ENCODE measurements around the gene WDR6. TPM values are rescaled to one million over a fixed set of nuclear protein-coding genes. Genes with fewer than 3 reads are reported as not detected.
A peak's percentile ranks its signal among the peaks of the same experiment; 100 is the strongest.
"Not testable (repeated sequence)": the region's sequence is repeated elsewhere in the genome, so short reads cannot be mapped to it uniquely, and the experiment has no call there.

Gene WDR6
- total RNA-seq, 1 donor from 2014 or later: 167 TPM

DNA sequence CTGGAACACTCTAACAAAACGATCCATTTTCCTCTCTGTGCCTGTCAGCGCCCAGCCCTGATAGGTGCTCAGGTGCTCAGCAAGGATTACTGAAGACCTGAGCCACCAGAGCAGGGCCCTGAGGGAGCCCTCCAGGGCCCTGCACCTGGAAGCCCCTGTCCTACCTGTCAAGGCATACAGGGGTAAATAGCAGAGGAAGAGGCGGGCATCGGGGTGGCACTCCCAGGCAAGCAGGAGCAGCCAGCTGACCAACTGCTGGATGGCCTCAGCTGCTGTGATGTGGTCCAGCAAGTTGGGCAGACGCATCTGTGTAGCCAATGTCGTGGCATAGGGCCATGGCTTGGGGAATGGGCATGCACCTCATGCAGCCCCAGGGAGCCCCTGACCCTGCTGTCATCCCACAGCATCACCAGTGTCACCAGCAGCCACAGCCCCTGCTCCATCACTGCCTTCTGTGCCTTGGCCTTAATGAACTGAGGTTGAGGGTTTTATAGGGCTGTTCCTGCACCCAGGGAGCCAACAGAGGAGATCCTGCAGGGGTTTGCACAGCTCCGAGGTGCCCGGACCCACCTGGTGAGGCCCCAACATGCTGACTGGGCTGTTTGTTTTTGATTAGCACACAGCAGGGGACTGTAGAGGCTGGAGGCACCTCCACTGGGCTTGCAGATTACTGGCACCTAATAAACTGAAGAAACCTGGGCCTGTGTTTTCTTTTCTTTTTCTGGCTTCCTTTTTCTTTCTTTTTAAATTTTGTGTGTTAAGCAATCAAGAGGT is 7.9 kb upstream of the WDR6 start:
- Mint-ChIP-seq H3K4me3 (ENCODE audit: low read depth) (no peak overlapping the region), H3K9me3 (no peaks in the 10 kb centered on the region)

DNA sequence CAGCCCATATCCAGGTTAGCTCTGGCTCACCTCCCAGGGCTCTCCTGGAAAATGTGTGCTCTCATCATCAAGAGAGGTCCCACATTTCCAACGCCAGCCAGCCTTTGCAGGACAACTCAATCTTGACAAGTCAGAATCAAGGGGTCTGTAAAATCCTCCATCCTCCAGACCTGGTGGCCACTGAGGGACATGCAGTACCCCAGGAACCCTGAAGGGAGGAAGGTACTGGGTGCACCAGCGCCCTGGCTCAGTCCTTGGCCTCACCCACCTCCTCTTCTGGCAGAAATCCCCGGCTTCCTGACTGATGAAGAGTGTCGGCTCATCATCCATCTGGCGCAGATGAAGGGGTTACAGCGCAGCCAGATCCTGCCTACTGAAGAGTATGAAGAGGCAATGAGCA is 6.0 kb upstream of the WDR6 start:
- H3K36me3 Mint-ChIP-seq (ENCODE audit: low read depth): peaks cover 8% of the 10 kb centered on the region
- DNase-seq (ENCODE audit: low spot score): no peak
- intact Hi-C loops (cut with micrococcal nuclease): no loop called here
- H3K27ac Mint-ChIP-seq: peak overlapping the region; percentile 48
- H3K27me3 Mint-ChIP-seq (ENCODE audit: low read depth): no peaks in the 10 kb centered on the region
- peaks cover 2% of the 10 kb centered on the region for H3K4me1 Mint-ChIP-seq (ENCODE audit: low read depth)
- no peak overlapping the region for H3K4me3 Mint-ChIP-seq (ENCODE audit: low read depth)
- no peaks in the 10 kb centered on the region for H3K9me3 Mint-ChIP-seq

More for the DNA sequence above, 7.9 kb upstream of the WDR6 start:
- intact Hi-C loops (cut with micrococcal nuclease): no loop called here
- peaks cover 8% of the 10 kb centered on the region for H3K4me1 Mint-ChIP-seq (ENCODE audit: low read depth)
- no peak overlapping the region for H3K27ac Mint-ChIP-seq
- H3K27me3 Mint-ChIP-seq (ENCODE audit: low read depth): no peaks in the 10 kb centered on the region
- no peak for DNase-seq (ENCODE audit: low spot score)
- H3K36me3 Mint-ChIP-seq (ENCODE audit: low read depth): peaks cover 21% of the 10 kb centered on the region

DNA sequence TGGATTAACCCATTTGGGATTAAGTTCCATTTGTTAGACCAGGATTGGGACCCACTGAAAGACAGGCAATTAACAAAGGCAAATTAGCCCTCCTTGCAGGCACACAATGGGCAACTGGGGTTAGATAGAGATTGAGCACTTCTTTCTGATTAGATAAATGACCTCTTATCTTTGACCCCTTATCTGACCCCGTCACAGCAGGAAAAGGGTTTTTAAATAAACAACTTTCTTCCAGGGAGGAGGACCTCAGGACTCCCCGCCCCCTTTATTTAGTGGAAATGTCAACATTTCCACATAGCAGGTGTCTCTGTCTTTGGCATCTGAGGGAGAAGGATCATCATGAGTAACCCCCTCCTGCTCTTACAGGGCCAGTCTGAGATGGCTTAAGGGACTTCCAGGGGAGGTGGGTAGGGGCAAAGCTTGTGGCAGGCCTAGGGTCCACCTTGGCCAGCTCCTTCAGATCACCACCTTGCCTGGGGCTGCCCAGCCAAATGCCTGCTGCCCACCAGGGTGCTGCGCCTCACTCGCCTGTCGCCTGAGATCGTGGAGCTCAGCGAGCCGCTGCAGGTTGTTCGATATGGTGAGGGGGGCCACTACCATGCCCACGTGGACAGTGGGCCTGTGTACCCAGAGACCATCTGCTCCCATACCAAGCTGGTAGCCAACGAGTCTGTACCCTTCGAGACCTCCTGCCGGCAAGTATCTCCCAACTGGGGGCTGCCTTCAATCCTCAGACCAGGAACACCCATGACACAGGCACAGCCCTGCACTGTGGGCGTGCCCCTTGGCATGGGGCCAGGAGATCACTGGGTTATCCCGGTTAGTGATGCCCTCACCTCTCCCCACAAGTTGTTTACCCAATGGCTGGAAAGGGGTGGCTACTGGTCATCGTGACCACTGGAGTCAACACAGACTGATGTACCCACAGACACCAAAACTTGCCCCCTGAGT is 2.6 kb upstream of the WDR6 start:
- Mint-ChIP-seq H3K27me3 (ENCODE audit: low read depth) (no peaks in the 10 kb centered on the region), H3K4me1 (ENCODE audit: low read depth) (peaks cover 17% of the 10 kb centered on the region), H3K36me3 (ENCODE audit: low read depth) (peaks cover 16% of the 10 kb centered on the region), H3K9me3 (no peaks in the 10 kb centered on the region), H3K27ac (no peak overlapping the region), H3K4me3 (ENCODE audit: low read depth) (no peak overlapping the region)
- intact Hi-C loops (cut with micrococcal nuclease): no loop called here
- DNase-seq (ENCODE audit: low spot score): no peak

DNA sequence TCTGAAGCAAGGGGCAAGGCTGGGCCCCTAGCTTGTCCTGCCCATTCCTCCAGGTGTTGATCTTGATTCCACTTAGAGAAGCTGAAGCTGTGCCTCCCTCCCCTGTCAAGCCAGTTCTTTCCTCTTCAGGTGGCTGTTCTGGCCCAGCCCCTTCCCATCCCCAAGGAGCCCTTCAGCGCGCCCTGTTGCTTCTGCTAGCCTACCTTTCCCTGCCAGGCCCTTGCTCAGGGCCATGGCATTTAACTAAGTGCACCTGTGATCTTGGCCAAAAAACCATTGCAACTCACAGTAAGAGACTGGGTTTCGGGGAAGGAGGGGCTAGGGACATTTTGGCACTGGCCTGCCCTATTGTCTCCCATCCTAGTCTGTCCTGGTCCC is 1.9 kb upstream of the WDR6 start:
- H3K27ac Mint-ChIP-seq: no peak overlapping the region
- no peaks in the 10 kb centered on the region for H3K9me3 Mint-ChIP-seq
- peaks cover 17% of the 10 kb centered on the region for H3K4me1 Mint-ChIP-seq (ENCODE audit: low read depth)
- peaks cover 16% of the 10 kb centered on the region for H3K36me3 Mint-ChIP-seq (ENCODE audit: low read depth)
- H3K27me3 Mint-ChIP-seq (ENCODE audit: low read depth): no peaks in the 10 kb centered on the region
- intact Hi-C loops (cut with micrococcal nuclease): no loop called here
- H3K4me3 Mint-ChIP-seq (ENCODE audit: low read depth): no peak overlapping the region
- DNase-seq (ENCODE audit: low spot score): no peak

DNA sequence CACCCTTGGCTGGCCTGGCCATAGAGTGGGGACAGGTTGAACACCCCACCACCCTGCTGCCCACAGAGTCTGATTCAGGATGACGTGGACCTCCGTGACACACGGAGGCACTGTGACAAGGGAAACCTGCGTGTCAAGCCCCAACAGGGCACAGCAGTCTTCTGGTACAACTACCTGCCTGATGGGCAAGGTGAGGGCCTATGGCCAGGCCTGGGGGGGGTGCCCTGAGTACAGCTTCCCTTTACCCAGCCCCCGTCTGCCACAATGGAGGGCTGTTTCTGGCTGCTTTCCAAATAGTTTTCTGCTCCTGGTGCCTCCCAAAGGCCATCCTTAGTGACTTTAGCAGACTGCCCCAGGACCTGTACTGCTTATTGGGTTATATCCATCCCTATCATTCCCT is 1.2 kb upstream of the WDR6 start:
- H3K4me3 Mint-ChIP-seq (ENCODE audit: low read depth): peak overlapping the region; percentile 98
- no peaks in the 10 kb centered on the region for H3K9me3 Mint-ChIP-seq
- intact Hi-C loops (cut with micrococcal nuclease): no loop called here
- H3K27ac Mint-ChIP-seq: no peak overlapping the region
- peaks cover 15% of the 10 kb centered on the region for H3K4me1 Mint-ChIP-seq (ENCODE audit: low read depth)
- no peak for DNase-seq (ENCODE audit: low spot score)
- H3K27me3 Mint-ChIP-seq (ENCODE audit: low read depth): no peaks in the 10 kb centered on the region
- peaks cover 16% of the 10 kb centered on the region for H3K36me3 Mint-ChIP-seq (ENCODE audit: low read depth)

DNA sequence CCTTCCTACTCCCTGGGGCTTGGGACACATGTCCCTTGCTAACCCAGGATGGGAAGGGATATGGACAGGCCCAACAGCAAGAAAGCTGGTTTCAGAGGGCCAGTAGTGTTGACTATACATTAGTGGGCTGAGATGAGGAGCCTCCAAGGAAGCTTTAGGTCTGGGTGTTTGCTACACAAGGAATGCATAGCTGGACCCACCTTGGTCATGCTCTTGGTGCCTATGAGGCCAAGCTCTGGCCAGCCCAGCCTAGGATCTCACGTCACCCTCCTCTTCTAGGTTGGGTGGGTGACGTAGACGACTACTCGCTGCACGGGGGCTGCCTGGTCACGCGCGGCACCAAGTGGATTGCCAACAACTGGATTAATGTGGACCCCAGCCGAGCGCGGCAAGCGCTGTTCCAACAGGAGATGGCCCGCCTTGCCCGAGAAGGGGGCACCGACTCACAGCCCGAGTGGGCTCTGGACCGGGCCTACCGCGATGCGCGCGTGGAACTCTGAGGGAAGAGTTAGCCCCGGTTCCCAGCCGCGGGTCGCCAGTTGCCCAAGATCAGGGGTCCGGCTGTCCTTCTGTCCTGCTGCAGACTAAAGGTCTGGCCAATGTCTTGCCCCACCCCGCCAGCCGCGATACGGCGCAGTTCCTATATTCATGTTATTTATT is 653 bp upstream of the WDR6 start:
- H3K4me1 Mint-ChIP-seq (ENCODE audit: low read depth): peaks cover 15% of the 10 kb centered on the region
- intact Hi-C loops (cut with micrococcal nuclease): loop anchor here (1.0 kb wide), 3 partner anchors 15 to 88 kb away; partner anchors contain the start of gene QRICH1
- H3K27ac Mint-ChIP-seq: peak overlapping the region; percentile 99
- H3K36me3 Mint-ChIP-seq (ENCODE audit: low read depth): peaks cover 20% of the 10 kb centered on the region
- no peaks in the 10 kb centered on the region for H3K27me3 Mint-ChIP-seq (ENCODE audit: low read depth)
- H3K9me3 Mint-ChIP-seq: no peaks in the 10 kb centered on the region
- DNase-seq (ENCODE audit: low spot score): no peak
- peak overlapping the region; percentile 98 for H3K4me3 Mint-ChIP-seq (ENCODE audit: low read depth)

DNA sequence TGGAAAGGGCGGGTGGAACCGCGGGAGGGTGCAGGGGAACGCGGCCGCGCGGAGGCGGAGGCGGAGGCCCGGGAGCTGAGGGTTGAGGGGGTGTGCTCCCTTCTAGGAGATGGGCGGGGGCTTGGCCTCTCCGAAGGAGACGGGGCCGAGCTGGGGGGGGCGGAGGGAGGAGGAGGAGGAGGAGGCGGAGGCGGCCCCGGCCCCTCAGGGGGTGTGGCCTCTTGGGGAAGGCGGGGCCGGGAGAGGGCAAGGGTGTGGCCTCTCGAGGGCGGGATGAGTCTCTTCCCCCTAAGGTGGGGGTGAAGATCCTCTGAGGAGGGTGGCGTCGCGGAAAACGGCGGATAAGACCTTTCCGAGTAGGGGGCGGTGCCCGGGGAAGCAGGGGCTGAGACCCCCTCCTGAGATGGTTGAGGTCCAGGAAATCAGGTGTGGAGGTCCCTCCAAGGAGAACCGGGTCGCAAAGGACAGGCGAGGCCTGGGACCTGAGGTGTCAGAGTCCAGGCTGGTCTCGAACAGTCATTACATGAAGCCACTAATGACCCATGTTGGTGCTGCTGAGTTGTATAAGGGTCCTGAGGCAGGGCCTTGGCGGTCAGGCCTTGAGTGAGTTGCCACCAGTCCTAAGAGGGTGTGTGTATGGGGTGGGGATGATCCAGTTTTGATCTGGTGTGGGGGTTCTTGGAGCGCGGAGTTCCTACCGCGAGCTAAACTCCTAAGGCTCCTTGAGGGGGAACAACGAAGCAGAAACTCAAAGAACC is 759 bp downstream of the WDR6 start:
- Mint-ChIP-seq H3K4me1 (ENCODE audit: low read depth) (peaks cover 15% of the 10 kb centered on the region), H3K36me3 (ENCODE audit: low read depth) (peaks cover 25% of the 10 kb centered on the region), H3K9me3 (no peaks in the 10 kb centered on the region), H3K27me3 (ENCODE audit: low read depth) (no peaks in the 10 kb centered on the region), H3K27ac (peak overlapping the region; percentile 99), H3K4me3 (ENCODE audit: low read depth) (peak overlapping the region; percentile 98)
- DNase-seq (ENCODE audit: low spot score): peak; percentile 86
- intact Hi-C loops (cut with micrococcal nuclease): loop anchor here (1.0 kb wide), 3 partner anchors 13 to 86 kb away; partner anchors contain the start of gene QRICH1

DNA sequence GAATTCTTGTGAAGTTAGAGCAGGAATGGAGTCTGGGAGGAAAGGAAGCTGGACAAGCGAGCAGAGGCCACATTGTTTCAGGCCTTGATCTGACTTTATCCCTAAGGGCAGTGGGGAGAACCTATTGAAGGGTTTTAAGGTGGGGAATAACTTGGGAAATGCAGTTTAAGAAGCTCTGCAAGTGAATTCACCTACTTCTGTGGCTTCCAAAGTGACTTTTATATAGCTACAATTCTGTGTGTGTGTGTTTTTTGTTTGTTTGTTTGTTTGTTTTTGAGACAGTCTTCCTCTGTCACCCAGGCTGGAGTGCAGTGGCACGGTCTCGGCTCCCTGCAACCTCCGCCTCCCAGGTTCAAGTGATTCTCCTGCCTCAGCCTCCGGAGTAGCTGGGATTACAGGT is 1.4 kb downstream of the WDR6 start:
- H3K4me1 Mint-ChIP-seq (ENCODE audit: low read depth): peaks cover 15% of the 10 kb centered on the region
- intact Hi-C loops (cut with micrococcal nuclease); H3K9me3 Mint-ChIP-seq; DNase-seq (ENCODE audit: low spot score); H3K27me3 Mint-ChIP-seq (ENCODE audit: low read depth): not testable (repeated sequence)
- peak overlapping the region; percentile 99 for H3K27ac Mint-ChIP-seq
- peaks cover 26% of the 10 kb centered on the region for H3K36me3 Mint-ChIP-seq (ENCODE audit: low read depth)
- peak overlapping the region; percentile 98 for H3K4me3 Mint-ChIP-seq (ENCODE audit: low read depth)

DNA sequence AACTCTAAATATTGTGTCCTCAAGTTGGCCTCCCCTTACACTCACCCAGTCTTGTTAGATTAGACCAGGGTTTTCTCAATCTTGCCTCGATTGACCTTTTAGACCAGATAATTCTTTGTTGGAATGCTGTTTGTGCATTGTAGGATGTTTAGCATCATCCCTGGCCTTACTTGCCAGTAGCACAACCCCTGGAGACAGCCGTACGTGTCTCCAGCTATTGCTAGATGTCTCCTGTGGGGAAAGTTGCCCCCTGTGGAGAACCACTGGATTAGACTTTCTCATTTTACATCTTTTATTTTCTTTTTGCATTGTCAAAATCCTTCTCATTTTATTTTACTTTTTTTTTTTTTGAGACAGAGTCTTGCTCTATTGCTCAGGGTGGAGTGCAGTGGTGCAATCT is 2.2 kb downstream of the WDR6 start:
- H3K4me1 Mint-ChIP-seq (ENCODE audit: low read depth): peaks cover 15% of the 10 kb centered on the region
- no peaks in the 10 kb centered on the region for H3K9me3 Mint-ChIP-seq
- H3K36me3 Mint-ChIP-seq (ENCODE audit: low read depth): peaks cover 33% of the 10 kb centered on the region
- H3K27me3 Mint-ChIP-seq (ENCODE audit: low read depth): no peaks in the 10 kb centered on the region
- DNase-seq (ENCODE audit: low spot score): no peak
- intact Hi-C loops (cut with micrococcal nuclease): no loop called here
- H3K27ac Mint-ChIP-seq: peak overlapping the region; percentile 14
- no peak overlapping the region for H3K4me3 Mint-ChIP-seq (ENCODE audit: low read depth)

DNA sequence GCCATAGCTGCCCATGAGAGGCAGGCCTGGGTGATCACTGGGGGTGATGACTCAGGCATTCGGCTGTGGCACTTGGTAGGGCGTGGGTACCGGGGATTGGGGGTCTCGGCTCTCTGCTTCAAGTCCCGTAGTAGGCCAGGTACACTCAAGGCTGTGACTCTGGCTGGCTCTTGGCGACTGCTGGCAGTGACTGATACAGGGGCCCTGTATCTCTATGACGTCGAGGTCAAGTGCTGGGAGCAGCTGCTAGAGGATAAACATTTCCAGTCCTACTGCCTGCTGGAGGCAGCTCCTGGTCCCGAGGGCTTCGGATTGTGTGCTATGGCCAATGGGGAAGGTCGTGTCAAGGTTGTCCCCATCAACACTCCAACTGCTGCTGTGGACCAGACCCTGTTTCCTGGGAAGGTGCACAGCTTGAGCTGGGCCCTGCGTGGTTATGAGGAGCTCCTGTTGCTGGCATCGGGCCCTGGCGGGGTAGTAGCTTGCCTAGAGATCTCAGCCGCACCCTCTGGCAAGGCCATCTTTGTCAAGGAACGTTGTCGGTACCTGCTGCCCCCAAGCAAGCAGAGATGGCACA is 5.3 kb downstream of the WDR6 start:
- Mint-ChIP-seq H3K4me1 (ENCODE audit: low read depth) (peaks cover 12% of the 10 kb centered on the region), H3K4me3 (ENCODE audit: low read depth) (no peak overlapping the region), H3K27ac (no peak overlapping the region), H3K36me3 (ENCODE audit: low read depth) (peaks cover 51% of the 10 kb centered on the region), H3K27me3 (ENCODE audit: low read depth) (no peaks in the 10 kb centered on the region), H3K9me3 (no peaks in the 10 kb centered on the region)
- DNase-seq (ENCODE audit: low spot score): no peak
- intact Hi-C loops (cut with micrococcal nuclease): no loop called here

DNA sequence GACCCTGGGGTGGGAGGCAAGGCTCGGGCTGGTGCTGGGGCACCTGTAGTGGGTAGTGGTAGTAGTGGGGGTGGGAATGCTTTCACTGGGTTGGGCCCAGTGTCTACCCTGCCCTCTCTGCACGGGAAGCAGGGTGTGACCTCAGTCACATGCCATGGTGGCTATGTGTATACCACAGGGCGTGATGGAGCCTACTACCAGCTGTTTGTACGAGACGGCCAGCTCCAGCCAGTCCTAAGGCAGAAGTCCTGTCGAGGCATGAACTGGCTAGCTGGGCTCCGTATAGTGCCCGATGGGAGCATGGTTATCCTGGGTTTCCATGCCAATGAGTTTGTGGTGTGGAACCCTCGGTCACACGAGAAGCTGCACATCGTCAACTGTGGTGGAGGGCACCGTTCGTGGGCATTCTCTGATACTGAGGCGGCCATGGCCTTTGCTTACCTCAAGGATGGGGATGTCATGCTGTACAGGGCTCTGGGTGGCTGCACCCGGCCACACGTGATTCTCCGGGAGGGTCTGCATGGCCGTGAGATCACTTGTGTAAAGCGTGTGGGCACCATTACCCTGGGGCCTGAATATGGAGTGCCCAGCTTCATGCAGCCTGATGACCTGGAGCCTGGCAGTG is 6.0 kb downstream of the WDR6 start:
- Mint-ChIP-seq H3K36me3 (ENCODE audit: low read depth) (peaks cover 47% of the 10 kb centered on the region), H3K4me1 (ENCODE audit: low read depth) (peaks cover 8% of the 10 kb centered on the region), H3K27me3 (ENCODE audit: low read depth) (no peaks in the 10 kb centered on the region), H3K4me3 (ENCODE audit: low read depth) (no peak overlapping the region), H3K27ac (no peak overlapping the region), H3K9me3 (no peaks in the 10 kb centered on the region)
- intact Hi-C loops (cut with micrococcal nuclease): no loop called here
- no peak for DNase-seq (ENCODE audit: low spot score)
